CD4-positive, alpha-beta T cell treated with Interleukin-1 beta for 1 hour (primary cell): ENCODE results near the gene LAYN.

ENCODE experiments used
- DNase-seq, 2 donors: peaks; one replicate each; pipeline ENCODE4 v3.0.0-alpha.2; 2020 to 2022

LAYN gene

GRCh38 chr11:111598559-111598958 lies 58.0 kb downstream of the LAYN start:
- DNase-seq = no peak

- DNase-seq = no peak
Observed at GRCh38 chr11:111601636-111601978, 61.1 kb downstream of the LAYN start.

GRCh38 chr11:111601979-111602864 lies 61.7 kb downstream of the LAYN start, which contains the start of gene SIK2:
SIK2 (plus strand) TSS chr11:111602449; CDS start chr11:111602564, 115 bp downstream.
- peak; percentile 92 to 95 for DNase-seq

- DNase-seq = peak; percentile 29 to 37
Observed at GRCh38 chr11:111602865-111603610, 62.5 kb downstream of the LAYN start.

GRCh38 chr11:111603611-111604130 lies 63.2 kb downstream of the LAYN start:
- DNase-seq = no peak

GRCh38 chr11:111604392-111605009 lies 64.0 kb downstream of the LAYN start:
- DNase-seq = peak in 1 of 2 donors; percentile 66

- no peak for DNase-seq
Observed at GRCh38 chr11:111605681-111606080, 65.2 kb downstream of the LAYN start.

GRCh38 chr11:111606986-111607385 lies 66.5 kb downstream of the LAYN start:
- DNase-seq = no peak

GRCh38 chr11:111607751-111608150 lies 67.2 kb downstream of the LAYN start:
- no peak for DNase-seq
